ENCODE results near the gene AFAP1.

AFAP1 gene

DNA sequence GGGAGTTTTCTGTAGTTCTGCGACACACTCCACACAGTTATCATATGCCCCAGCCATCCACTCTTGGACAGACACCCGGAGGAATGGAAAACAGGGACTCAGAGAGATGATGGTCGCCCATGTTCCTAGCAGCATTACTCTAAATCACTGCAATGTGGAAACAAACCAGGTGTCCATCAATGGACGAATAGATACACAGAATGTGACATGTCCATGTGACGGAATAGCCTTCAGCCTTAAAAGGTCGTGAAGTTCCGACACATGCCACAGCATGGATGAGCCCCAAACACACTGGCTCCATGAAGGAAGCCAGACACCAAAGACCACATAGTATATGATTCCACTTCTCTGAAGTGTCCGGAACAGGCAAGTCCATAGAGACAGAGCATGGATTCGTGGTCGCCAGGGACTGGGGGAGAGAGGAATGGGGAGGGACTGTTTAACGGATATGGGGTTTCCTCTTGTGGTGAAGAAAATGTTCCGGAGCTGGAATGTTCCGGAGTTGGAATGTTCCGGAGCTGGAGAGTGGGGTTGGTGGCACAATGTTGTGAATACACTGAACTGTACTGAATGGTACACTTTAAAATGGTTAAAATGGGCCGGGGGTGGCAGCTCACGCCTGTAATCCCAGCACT lies 28.7 kb upstream of the AFAP1 start:
- DNase-seq (ENCODE audit: low spot score), result no peak

DNA sequence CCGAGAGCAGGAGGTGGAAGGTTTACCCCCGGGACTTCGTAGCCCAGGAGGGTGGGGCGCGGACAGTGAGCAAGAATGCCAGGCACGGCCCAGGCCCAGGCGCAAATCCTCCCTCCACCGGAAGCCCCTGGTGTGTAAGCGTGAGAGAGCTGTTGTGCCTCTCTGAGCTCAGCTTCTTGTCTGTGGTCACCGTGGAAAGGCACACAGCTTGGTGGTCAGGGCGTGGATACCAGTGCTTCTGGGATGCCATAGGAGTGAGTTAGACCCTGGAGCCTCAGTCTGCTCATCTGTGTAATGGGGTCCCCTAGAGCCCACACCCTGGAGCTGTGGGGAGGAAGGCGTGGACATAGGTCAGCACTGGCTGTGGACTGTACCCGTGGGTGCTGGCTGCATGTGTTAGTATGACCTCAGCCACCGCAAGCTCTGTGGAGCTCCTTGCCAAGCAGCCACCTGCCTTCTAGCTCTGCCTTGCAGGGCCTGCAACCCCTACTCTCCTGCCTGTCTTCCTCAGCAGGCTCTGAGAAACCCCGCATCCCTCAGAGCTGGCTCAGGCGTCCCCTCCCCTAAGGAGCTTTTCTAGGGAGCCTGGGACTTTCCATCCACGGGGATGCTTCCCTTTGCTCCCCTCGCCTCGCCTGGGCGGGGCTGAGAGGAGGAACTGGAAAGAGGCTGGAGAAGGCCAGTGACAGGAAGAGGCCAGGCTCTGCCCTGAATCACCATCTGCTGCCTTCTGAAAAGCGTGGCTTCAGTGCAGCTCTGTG lies 28.0 kb upstream of the AFAP1 start:
- no peak for DNase-seq (ENCODE audit: low spot score)

DNA sequence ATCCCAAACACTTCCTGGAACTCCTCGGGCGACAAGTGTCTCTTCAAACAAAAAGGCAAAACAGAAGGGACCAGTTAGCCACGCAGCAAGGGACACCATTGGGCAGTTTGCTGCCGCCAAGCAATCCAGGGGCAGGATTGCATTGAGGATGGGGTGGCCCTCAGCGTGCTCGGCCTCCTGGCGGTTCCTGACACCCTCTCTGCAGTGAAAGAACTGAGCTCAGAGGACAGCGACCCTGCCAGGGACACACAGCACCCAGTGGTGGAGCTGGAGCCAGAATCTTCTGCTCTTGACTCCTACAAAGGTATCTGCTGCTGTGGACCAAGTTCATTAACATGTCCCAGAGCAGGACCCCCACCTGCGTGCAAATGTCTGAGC lies 27.4 kb upstream of the AFAP1 start:
- DNase-seq (ENCODE audit: low spot score), result no peak

DNA sequence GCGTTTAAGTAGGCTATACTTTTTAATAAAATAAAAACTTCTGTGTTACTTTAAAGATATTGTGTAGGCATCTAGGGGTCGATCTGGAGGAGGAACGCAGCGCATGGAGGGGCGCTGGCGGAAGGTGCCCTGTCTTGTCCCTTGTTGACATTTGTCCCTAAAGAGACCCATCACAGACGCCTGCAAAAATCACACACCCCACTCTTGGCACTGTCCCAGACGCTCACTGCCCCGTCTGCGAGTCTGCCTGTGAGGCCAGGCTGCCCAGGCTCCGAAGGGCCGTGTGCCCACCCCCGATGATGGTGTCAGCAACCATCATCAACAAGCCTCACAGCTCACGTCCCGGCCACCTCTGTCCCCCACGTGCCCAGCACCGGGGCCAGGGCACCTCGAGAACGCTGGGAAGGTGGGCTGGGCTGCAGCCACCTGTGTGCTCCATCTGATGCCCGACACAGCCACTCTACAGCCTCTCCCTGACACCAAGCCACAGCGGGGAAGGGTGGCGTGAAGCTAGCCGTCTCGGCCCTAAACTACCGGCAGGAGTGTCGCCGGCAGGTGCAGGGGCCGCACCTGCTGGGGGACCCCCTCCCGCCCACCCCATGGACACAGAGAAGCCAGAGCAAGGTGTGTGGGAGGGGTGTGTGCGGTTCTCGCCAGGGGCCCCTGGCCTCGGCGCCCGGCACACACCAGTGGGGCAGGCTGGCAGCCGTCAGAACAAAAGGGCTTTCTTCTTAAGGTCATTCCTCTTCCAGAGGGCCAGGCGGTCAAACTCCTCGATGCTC lies 26.8 kb upstream of the AFAP1 start:
- no peak for DNase-seq (ENCODE audit: low spot score)

- no peak for DNase-seq (ENCODE audit: low spot score)
These were observed 25.4 kb upstream of the AFAP1 start for GRCh38 chr4:7964890-7965662.

DNA sequence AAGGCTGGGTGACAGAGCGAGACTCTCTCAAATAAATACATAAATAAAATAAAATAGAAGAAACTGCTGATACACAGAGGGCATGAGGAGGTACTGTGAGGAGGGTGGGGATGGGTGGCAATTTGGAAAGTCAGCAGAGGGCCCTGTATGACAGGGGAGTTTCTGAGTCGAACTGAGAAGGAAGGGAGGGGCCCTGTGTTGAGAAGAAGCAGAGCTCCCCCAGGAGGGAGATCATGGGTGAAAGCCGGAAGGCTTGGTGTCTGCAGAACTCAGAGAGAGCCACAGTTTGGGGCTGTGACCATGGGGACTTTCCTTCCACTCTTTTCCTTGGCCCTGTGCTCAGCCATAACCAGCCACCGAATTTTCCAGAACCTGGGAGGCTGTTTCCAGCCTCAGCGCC lies 24.8 kb upstream of the AFAP1 start:
- no peak for DNase-seq (ENCODE audit: low spot score)

GRCh38 chr4:7963691-7964090 lies 24.0 kb upstream of the AFAP1 start:
- no peak for DNase-seq (ENCODE audit: low spot score)

DNA sequence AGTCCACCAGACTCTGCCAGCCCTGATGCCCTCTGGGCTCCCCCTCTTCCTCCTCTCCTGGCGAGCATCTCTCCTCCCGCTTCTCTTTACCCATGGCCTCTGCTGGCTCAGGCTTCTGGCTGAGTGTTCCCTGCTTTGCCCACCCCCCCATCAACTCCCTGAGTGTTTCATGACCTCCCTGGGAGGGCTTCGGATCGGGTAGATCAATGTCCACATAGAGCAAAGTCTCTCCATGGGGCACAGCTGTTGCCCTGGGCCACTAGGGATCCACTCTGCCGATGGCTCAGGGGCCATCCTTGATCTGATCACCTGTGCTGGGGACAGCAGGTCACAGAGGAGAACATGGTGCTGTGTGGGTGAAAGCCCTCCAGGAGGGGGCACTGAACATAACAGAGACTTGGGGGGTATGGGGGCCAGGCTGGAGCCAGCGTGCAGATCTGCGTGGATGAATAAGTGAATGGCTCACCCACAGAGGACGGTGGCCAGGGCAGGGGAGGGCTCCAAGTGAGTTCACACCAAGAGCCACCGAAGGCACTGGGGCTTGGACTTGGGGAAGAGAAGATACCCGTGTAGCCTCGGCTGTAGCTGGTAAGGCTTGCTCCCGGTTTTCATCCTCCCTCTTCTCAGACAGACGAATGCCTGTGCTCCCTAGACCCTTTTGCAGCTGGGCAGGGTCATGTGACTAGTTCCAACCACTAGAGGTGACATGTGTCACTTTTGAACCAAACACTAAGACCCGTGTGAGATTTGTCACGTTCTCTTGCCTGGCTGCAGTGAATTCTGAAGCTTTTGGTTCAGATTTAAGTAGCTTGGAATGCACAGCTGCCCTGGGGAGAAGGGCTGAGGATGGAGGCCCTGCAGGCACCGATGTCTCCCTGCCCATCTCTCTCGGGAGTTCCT lies 23.2 kb upstream of the AFAP1 start:
- DNase-seq (ENCODE audit: low spot score), result no peak

DNA sequence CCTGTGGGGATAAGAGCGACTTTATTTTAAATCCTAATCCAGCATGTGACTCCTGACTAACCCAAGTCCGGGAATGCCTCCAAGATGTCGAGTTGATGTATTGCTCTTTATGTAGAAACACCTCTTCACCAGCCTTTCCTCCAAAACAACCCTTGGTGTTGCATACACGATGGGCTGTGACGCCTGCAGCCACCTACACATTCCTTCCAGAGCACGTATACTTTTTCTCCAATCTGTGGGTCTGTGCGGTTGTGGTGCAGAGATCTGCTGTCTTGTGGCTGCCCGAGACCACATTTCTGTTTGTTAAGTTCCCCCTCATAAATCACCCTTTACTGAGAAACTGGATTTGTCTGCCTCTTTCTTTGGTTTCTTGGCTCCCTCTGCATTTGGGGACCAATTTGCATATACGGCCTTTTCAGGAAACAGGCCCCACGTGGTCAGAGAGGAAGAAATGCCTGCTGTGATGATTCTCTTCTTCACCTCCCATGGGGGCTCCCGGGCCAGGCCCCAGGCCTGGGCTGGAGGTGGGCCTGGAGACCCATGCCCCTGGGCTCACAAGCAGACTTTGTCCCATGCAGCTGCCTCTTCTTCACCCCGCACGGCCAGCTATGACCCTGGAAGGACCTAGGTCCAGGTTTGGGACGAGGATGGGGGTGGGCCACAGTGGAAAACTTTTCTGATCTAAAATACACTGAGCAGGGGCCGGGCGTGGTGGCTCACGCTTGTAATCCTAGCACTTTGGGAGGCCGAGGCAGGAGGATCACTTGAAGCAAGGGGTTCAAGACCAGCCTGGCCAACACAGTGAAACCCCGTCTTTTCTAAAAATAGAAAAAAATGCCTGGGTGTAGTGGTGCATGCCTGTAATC lies 21.4 kb upstream of the AFAP1 start:
- DNase-seq (ENCODE audit: low spot score), result no peak

GRCh38 chr4:7960017-7960789 lies 20.5 kb upstream of the AFAP1 start:
- DNase-seq (ENCODE audit: low spot score), result no peak

- DNase-seq (ENCODE audit: low spot score), result no peak
These were observed 19.4 kb upstream of the AFAP1 start for GRCh38 chr4:7959078-7959477.

GRCh38 chr4:7956934-7957656 lies 17.4 kb upstream of the AFAP1 start:
- DNase-seq (ENCODE audit: low spot score), result no peak

GRCh38 chr4:7956270-7956808 lies 16.7 kb upstream of the AFAP1 start:
- DNase-seq (ENCODE audit: low spot score), result no peak

- no peak for DNase-seq (ENCODE audit: low spot score)
These were observed 15.7 kb upstream of the AFAP1 start for GRCh38 chr4:7955393-7955792.

DNA sequence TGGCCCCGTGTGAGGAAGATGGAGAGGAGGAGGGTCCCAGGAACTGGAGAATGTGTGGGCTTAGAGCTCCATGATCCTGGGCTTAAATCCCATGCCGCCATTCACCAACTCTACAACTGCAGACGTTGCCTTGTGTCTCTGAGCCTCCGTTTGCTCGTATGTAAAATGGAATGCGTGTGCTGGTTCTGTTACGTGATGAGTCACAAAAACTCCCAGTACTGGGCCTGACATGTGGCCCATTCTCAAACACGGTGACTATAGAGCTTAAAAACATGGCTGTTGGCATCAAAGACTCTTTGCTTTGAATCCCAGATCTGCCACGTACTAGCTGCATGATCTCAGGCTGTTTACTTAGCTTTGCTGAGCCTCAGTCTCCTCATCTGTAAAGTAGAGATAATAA lies 13.0 kb upstream of the AFAP1 start:
- no peak for DNase-seq (ENCODE audit: low spot score)

GRCh38 chr4:7950301-7951092 lies 10.8 kb upstream of the AFAP1 start:
- no peak for DNase-seq (ENCODE audit: low spot score)

DNA sequence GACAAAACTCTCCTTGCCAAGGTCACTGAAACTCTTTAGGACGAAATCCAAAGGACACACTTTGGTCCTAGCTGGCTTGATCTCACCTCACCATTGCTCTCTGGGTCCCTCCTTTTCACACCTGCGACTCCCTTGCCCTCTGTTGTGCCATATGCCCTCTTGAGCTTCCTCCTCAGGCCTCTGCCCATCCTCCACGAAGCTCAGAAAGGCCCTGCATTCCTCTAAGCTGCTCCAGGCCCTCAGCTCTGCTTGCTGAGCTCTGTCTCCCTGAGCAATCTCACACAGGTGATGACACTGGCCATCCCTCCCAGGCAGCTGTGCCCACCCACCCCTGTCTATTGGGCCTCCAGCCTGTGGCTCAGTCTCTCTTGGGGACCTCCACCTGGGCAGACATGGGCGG lies 10.1 kb upstream of the AFAP1 start:
- DNase-seq (ENCODE audit: low spot score), result no peak

GRCh38 chr4:7947927-7948326 lies 8.3 kb upstream of the AFAP1 start:
- no peak for DNase-seq (ENCODE audit: low spot score)

All from RKO (cell line).